GM18499 (cell line): ENCODE data around the gene NKAIN2.
"Not testable (repeated sequence)": the region's sequence is repeated elsewhere in the genome, so short reads cannot be mapped to it uniquely, and the experiment has no call there.

Experiments
- ATAC-seq: cut with Tn5 transposase; IDR thresholded peaks from one replicate; pipeline ENCODE4 v1.9.1; 2021; ENCODE audit warnings: moderate number of reproducible peaks; ENCODE audit not compliant: insufficient read depth, unreplicated experiment

The NKAIN2 gene

GRCh38 chr6:124010574-124010973 lies 206.9 kb downstream of the NKAIN2 start:
- ATAC-seq, result no peak

- no peak for ATAC-seq
These were observed 207.5 kb downstream of the NKAIN2 start for GRCh38 chr6:124011180-124011579.

GRCh38 chr6:124022051-124022450 lies 218.4 kb downstream of the NKAIN2 start:
- not testable (repeated sequence) for ATAC-seq

GRCh38 chr6:124022641-124023040 lies 219.0 kb downstream of the NKAIN2 start:
- ATAC-seq, result no peak

- no peak for ATAC-seq
These were observed 223.0 kb downstream of the NKAIN2 start for GRCh38 chr6:124026694-124027093.

- ATAC-seq, result no peak
These were observed 223.7 kb downstream of the NKAIN2 start for GRCh38 chr6:124027392-124027791.

- ATAC-seq, result no peak
These were observed 224.5 kb downstream of the NKAIN2 start for GRCh38 chr6:124028117-124028516.

- ATAC-seq, result no peak
These were observed 225.9 kb downstream of the NKAIN2 start for GRCh38 chr6:124029567-124029966.

GRCh38 chr6:124033501-124033900 lies 229.8 kb downstream of the NKAIN2 start:
- ATAC-seq, result no peak

GRCh38 chr6:124036384-124036783 lies 232.7 kb downstream of the NKAIN2 start:
- no peak for ATAC-seq

- ATAC-seq, result peak; percentile 83
These were observed 237.0 kb downstream of the NKAIN2 start for GRCh38 chr6:124040655-124041054.

- ATAC-seq, result no peak
These were observed 248.5 kb downstream of the NKAIN2 start for GRCh38 chr6:124052120-124052519.

GRCh38 chr6:124053315-124053714 lies 249.7 kb downstream of the NKAIN2 start:
- ATAC-seq, result no peak

GRCh38 chr6:124054034-124054433 lies 250.4 kb downstream of the NKAIN2 start:
- ATAC-seq, result no peak

GRCh38 chr6:124055395-124055794 lies 251.7 kb downstream of the NKAIN2 start:
- ATAC-seq, result no peak

GRCh38 chr6:124055963-124056362 lies 252.3 kb downstream of the NKAIN2 start:
- ATAC-seq, result no peak

GRCh38 chr6:124056407-124057334 lies 253.0 kb downstream of the NKAIN2 start:
- ATAC-seq, result no peak

GRCh38 chr6:124057461-124057860 lies 253.8 kb downstream of the NKAIN2 start:
- no peak for ATAC-seq

- no peak for ATAC-seq
These were observed 260.9 kb downstream of the NKAIN2 start for GRCh38 chr6:124064317-124065113.

GRCh38 chr6:124066269-124066668 lies 262.6 kb downstream of the NKAIN2 start:
- no peak for ATAC-seq

GRCh38 chr6:124066946-124067552 lies 263.4 kb downstream of the NKAIN2 start:
- no peak for ATAC-seq
